ENCODE results near the gene C1orf21.
A peak's percentile ranks its signal among the peaks of the same experiment; 100 is the strongest.

The C1orf21 gene

DNA sequence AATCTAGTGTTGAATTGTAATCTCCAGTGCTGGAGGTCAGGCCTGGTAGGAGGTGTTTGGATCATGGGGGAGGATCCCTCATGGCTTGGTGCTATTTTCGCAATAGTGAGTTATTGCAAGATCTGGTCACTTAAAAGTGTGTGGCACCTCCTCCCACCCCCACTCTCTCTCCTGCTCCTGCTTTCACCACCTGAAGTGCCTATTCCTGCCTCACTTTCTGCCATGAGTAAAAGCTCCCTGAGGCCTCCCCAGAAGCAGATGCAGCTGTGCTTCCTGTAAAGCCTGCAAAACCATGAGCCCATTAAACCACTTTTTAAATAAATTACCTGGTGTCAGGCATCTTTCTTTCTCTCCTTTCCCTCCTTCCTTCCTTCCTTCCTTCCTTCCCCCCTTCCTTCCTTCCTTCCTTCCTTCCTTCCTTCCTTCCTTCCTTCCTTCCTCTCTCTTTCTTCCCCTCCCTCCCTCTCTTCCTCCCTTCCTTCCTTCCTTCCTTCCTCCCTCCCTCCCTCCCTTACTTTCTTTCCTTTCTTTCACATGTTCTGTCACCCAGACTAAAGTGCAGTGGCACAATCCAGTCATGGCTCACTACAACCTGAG lies 172.4 kb downstream of the C1orf21 start:
- no peak for DNase-seq

DNA sequence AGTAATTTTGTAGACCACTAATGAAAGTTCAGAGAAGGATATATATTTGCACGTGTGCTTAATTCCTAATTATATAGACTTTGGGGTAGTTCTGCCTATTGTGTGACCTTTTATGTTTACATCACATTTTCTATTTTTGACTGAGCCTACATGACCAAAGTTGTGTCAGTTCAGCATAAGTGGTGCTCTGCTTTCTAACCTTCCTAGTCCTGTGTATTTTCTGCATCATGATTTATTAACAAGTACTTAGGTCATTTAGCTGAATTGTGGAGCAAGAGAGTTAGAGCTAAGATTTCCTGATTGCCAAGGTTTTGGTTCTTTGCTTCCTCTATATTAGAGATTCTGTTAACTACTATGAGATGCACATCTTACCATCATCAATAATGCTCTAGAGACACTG lies 176.0 kb downstream of the C1orf21 start:
- DNase-seq = no peak

DNA sequence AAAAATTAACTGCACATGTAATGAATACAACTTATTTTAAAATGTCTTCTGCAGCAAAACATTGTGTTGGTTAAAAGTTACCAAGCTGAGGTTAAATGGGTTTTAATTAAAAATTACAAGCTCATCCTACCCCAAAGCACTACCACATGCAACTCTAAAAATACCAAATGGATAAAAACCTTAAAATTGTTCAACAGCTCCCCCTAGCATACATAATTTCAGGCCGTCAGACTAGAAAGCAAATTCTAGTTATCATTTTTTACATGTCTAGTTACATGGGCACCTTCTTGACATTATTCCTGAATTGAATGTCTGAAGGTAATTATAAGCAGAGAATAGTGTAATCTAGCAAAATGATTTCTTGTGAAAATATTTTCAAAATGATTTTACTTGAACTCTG lies 176.5 kb downstream of the C1orf21 start:
- peak; percentile 62 for DNase-seq

DNA sequence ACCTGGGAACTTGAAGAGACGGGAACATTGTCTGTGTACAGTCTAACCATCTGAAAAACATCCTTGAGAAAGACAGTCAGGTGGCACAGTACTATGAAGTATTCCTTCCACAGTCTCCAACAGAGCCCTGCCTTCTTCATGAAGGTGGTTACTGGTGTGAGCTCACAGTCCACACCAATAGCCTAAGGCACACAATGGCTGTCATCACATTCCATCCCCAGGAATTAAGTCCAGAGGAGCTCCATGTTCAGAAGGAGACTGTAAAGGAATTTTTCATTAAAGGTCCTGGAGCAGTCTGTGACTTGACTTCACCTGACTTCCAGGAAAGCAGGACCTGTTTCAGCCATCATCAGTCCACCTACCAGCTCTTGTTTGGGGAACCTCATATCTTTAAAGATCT lies 180.2 kb downstream of the C1orf21 start:
- DNase-seq = no peak

DNA sequence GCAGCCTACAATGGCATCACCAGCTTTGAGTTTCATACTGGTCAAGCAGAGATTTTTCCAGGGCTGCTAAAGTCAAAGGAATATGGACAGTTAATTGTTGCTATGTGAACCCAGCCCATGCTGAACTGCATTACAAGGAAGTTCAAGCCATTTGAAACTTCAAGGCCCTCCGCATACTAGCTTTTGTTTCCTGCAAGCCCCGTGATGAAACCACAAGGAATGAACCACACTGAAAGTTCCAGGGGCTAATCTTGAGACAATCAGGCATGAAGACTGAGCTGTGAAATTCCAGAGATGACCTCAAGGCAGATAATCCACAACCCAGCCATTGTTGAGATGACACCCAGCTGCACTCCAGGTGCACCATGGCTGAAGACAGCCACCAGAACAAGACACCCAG lies 180.8 kb downstream of the C1orf21 start:
- DNase-seq = no peak

DNA sequence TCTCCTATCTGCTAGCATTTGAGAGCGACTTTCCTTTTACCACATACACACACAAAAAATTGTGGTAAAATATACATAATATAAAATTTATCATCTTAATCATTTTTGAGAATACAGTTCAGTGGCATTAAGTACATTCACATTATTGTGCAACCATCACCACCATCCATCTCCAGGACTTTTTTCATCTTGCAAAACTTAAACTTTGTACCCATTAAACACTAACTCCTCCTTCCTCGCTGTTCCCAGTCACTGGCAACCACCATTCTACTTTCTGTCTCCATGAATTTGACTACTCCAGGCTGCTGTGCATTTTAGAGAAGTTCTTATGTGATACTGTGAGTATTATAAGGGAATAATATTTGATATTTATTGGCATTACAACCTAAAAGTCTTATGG lies 181.3 kb downstream of the C1orf21 start:
- DNase-seq = no peak

DNA sequence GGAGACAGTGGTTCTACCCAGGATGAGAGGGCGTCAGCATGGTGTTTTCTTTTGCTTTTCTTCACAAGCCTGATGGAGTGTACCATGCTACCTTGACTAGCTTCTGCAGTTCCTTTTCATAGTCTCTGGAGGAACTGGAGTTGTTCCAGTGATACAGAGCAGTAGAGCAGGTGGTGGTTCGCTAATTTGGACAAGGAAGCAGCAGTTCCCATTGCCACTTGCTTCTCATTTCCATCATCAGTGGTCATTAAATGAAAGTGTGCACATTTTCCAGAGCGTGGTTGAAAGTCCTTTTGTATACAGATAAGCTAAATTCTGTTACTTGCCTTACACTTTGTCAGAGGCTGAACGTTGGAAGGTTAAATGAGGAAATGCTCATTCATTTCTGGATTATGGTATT lies 182.3 kb downstream of the C1orf21 start:
- no peak for DNase-seq

DNA sequence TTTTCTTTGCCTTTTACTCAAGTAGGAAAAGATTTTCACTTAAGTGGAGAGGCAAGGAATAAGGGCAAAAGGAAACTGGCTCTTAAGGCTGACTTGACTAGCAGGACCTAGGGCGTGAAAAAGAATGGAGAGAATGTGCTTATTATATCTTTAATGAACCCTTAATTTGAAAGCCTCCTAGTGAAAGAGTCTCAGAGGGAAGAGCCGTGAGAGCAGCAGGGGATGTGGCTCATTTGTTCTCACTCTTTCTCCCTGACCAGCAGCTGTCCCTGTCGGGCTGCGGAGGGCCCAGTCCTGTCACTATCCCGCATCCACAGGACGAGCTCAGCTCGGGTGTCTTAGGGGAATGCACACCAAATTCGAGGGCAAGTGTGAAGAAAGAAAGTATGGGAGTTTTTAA lies 187.8 kb downstream of the C1orf21 start:
- no peak for DNase-seq

DNA sequence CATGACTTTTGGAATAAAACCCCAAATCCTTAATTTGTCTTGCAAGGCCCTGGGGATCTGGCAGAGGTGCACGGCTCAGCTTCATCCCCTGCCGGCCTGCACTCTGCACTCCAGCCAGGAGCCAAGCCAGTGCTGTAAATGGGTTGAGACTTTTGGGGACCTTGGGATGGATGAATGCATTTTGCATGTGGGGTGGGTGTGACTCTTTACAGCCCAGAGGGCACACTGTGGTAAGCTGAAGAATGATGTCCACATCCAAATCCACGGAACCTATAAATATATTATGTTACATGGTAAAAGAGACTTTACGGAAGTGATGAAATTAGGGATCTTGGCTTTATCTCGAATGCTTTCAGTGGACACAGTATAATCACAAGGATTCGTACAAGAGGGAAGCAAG lies 190.0 kb downstream of the C1orf21 start:
- no peak for DNase-seq

DNA sequence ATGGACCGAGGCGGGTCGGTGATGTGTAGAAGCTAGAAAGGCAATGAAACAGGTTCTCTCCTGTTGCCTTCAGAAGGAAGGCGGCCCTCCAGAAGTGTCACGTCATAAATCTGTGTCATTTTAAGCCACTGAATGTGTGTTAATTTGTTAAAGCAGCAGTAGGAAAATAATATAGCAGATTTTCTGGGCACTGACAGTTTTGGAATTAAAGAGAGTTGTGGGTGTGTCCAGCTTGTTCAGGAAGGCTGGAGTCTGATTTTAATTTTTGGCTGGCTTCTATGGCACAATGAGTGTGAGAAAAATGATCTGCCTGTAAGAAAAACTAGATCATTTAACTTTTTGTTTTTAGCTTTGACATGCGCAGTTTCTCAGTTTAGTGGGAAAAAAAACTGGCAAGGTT lies 190.5 kb downstream of the C1orf21 start:
- DNase-seq = no peak

DNA sequence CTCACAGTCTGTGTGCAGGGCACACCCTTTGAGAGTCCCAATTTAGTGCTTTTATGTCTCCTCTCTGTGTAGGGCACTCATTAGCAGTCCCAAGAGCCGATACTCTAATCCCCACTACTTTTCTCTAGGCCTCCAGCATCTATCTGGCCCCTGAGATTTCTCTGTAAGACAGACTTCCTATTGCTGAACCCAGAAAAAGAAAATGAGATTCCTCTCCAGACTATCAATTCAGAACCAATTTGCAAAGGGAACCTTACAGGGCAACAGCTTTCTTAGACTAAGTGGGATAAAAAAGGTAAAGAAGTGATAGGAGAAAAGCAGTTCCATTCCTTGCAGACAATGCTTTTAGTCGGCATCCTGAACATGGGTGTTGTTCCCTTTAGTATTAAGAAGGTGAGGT lies 195.6 kb downstream of the C1orf21 start:
- no peak for DNase-seq

DNA sequence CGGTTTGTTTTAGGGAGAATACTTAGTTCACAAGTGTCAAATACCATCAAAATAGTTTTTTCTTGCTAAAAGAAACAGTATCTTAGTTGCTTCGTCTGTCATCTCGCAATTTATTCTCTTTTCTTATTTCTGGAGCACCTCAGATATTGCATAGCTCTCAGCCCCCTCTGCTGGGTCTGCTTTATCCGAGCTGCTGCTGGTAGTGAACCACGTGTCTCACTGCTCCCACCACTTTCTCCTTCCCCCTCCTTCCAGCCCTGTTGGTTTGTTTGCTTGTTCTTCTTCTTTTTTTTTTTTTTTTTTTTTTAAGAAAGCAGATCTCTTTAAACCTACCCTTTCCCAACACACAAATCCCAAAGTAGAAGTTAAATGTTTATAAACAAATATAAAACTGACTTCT lies 197.0 kb downstream of the C1orf21 start:
- DNase-seq = no peak

DNA sequence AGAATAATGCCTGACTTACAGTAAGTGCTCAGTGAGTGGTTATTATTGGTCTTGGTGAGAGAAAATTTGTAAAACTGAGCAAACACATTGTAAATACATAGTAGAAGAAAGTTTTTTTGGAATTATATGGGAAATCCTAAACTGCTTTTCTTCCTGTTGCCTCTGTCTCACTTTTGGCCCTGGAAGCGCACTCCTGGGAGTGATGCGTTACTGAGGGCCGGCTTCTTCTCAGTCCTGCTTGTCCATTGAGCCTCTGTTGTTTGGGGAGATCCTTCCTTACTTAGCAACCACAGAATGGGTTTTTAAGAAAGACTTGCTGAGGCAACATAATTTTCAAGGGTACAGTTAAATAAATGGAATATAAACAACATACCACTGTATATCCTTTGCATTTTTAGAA lies 201.9 kb downstream of the C1orf21 start:
- DNase-seq = no peak

DNA sequence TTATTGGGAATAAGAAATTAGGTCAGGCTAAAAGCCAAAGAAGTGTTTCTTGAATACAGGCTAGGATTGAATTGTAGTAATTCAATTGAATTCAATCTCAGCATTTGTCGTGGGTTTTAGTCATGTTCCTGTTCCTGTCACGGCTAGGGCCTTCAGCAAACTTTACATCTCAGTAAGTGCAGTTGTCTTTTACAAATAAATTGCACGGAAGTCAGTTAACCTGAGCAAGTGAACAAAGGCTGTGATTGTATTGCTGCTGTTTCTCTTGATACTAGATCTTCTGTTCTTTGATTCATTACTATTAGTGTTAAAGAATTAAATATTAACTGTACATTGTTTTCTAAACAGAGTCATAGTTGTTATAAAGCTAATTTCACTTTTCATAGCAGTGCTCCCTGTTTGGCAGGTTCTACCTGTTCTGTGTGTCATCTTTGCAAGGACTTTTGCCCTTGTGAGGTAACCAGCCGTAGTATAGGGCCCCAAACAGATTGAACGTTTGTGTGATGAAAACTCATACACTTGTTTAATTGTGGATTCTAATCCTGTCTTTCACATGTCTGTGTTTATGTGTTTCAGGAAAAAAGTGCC lies 203.4 kb downstream of the C1orf21 start:
- no peak for DNase-seq

DNA sequence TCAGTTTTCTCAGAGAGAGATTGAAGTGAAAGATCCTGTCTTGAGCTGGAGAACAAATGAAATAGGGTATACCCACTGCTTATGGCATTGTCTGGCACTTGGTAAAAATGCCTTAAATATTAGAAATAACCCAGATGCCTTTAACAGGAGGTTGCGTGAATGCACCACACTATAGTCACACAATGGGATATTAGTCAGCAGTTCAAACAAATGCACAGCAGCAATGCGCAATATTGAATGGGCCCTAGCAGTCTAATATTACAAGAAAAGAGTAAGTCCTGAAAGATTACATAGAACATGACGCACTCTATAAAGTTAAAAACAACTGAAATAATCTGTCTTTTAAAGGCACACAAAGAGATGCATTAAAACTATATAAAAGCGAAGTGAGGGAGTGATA lies 206.8 kb downstream of the C1orf21 start:
- no peak for DNase-seq

DNA sequence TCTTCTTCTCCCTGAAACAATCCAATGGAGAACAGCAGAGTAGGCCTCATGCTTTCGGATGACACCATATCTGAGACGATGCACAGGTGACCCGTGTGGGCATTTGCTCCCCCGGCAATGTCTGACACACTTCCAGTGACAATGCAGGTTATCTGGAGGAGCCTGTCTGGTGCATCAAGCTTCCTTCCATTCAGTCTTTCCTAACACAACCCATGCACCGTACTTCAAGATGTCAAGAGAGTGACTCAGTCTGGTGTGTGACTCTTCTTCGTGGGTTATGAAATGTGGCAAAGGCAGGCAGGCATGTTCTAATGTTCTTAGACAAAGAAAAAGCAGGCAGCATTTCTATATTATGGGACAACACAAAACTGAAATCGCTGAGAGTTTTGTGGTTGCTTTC lies 208.8 kb downstream of the C1orf21 start:
- no peak for DNase-seq

DNA sequence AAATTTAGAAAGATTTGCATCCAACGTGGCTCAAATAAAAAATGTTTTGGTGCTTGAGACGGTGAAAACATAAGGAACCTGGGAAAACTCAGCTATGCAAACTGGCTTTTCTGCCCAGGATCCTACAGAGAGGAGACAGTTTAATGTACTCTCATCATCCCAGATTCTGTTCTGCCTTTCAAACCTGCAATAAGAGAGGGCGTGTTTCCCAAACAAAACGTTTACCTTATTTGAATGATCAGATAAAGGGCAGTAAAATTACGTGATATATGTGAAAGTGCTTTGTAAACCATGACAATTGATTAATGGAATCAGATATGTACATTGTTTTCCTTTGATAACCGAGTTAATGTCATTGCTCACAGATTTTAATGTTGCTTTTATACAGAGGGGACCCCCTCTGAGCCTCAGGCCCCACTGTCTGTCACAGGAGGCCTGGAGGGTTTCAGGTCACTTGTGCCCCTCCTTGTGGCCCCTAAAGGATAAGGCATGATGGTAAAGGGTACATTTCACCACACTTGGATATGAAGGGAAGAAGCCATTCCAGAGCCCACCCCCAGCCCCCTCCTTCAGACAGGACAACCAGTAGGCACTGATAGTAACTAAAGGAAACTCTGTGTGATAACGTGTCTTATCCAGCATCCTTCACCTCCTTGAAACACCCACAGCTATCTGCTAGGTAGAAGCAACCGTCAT lies 210.3 kb downstream of the C1orf21 start:
- DNase-seq = no peak

DNA sequence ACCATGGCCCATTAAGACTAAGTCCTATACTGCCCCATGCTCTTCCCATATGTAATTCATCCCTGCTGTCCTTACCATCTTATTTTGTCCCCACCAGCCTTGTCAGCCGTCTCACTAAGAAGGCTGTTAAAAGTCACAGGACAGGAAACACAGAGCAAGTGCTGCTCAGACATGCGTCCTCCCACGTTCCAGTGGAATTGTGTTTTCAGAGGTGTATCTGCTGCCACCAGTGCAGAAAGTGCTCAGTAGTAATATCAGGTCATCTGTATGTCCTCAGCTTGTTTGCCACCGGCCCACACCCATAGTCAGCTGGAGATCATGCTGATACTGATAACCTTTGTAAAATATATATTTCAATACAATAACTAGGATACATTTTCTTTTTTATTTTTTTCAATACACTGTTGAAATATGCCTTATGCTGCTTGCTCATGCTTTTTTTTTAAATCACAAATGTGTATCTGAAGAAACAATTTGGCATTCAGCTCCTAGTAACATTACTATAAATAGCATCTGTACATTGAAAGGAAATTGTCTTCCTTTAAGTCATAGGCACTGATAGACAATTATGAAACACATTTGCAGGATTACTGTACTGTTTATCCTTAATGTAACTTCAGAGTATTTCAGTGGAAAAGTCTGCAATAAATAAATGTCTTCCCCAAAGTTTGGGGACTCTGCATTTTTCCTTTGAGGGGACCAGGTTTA lies 211.0 kb downstream of the C1orf21 start:
- DNase-seq = no peak

DNA sequence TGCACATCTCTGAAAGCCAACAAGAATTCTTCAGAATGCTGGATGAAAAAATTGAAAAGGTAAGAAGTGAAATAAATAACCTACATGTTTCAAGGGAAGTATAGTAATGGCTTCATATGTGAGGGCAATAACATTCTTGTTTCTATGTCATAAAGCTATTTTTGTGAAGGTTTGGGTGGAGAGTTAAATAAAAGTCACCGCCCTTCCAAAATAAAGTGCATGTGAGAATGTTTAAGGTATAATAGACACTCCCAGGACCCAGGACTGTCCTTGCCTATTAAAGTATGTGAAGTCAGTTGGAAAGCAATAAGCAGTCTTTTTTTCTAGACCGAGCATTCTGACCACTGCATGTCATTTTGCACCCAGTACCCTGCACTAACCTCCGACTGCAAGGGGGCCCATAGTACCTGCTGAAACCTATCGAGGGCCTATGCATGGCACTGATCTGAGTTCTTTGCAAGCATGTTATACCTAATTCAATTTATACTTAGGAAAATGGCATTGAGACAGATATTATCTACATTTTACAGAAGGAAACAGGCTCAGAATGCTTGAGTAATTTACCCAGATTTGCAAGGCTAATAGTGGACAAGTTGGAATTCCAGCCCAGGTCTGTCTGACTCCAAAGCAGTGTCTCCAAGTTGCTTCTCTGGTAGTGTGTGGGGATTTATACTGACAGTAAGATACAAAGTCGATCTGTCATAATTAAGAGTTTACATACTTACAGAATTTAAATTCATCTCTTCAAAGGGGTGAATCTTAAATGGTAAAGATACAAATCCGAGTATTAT lies 211.8 kb downstream of the C1orf21 start:
- DNase-seq = no peak

DNA sequence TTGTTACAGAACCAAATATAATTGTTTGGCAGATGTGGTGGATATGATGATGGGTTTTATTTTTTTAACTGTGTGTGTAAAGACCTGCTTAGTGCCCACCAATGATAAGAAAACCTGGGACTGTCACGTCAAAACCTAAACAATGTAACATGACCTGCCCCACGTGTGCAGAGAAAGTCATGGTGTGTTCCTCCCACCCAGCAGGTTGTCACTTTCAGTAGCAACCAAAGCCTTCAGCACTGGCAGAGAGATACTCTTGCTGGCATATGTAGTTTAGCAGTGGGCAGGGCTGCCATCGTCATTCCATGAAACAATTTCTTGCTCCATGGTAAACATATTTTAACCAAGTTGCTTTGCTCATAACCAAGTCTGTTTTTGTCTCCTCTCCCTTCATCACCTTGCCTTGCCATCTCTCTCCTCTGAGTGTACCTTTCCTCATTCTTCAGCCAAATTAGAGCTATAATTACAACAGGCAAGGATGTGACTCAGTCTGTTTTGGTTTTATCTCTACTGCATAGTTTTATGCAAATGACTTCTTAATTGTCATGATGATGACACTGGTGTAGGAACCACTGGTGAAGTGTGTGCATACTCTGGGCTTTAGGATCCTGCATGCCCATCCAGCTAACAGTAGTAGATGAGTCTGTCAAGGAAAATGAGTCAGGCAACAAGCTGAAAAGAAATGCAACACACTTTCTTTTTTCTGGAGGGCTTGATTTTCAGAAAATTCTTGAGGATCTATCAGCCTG lies 217.5 kb downstream of the C1orf21 start:
- no peak for DNase-seq

DNA sequence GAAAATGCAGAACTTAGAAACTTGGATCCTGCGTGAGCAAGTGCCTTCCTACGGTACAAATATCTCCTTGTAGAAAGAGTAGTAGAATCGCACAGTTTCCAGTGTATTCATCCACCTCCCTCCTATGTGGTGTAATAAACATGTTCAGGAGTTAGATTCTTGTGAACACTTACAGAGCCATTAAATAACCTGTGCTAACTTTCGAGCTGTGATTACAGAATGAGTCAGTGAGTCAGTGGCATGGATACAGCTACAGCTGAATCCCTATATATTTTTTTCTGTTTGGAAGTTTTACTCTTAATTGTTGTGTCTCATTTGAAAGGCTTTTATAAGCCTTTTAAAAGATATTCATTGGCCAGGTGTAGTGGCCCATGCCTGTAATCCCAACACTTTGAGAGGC lies 219.1 kb downstream of the C1orf21 start:
- DNase-seq = no peak

DNA sequence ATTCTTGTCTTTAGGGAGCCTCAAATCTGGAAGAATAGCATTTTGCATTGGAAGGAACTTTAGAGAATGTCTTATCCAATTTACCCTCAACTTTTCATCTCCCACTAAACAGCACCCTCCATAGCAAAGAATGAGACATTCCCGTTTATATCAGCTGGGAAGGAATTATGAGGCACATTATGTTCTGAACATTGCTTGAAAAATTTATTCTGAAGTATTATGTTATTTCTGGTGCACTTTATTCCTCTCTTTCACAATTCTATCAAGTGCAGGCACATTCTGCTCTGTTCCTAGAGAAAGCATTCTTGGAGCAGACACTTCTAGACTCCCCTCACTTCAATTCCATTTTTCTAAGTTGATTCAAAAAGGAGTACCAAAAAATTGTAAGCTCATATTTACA lies 220.0 kb downstream of the C1orf21 start:
- no peak for DNase-seq

DNA sequence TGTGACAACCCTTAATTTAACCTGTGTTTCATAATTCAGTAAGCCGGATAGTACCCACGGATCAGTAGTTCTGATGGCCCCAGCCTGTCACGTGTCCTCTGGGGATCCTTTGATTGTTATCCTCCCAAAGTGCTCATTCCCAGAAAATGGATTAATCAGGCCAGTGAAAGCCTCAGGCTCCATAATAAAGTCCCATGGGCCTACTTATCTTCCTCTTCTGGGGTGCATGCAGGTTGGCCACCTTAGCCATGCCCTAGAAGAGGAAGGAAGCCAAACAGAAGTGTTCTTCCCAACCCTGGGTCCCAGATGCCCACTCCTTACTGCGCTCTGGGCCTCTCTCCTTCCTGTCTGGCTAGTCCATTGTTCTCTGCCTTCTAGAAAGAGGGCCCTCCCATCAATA lies 221.8 kb downstream of the C1orf21 start:
- DNase-seq = no peak

Data from NCI-H1694 (cell line).